OCI-LY7 (cell line): ENCODE measurements around the gene WDR35.

Experiments
- CTCF ChIP-seq: fragments of 200-600 bp; sonication (generic); conservative IDR thresholded peaks from 2 replicates; pipeline ENCODE4 v1.5.1; 2014; ENCODE audit warnings: mild to moderate bottlenecking, antibody characterized with exemption, low read length, moderate library complexity, mixed read lengths
- EZH2phosphoT487 ChIP-seq: fragments of 200-600 bp; sonication (generic); IDR thresholded peaks from 2 replicates; pipeline ENCODE4 v1.6.1; 2018; ENCODE audit warnings: low read depth, borderline replicate concordance, mild to moderate bottlenecking, mixed run types, antibody characterized with exemption, low read length, moderate library complexity, mixed read lengths

GRCh38 chr2:19861813-19862212 lies 128.1 kb downstream of the WDR35 start:
- TF ChIP-seq CTCF, result no peak
- TF ChIP-seq EZH2phosphoT487, result no peak
